Islet of Langerhans (tissue), 1 donor: ENCODE results near the gene THPO.

ENCODE experiments used
- FAIRE-seq: peaks from one replicate; lab custom pipeline; 2011; peaks lifted over from hg19 to GRCh38; lab: Jason Lieb, UNC

The THPO gene

DNA sequence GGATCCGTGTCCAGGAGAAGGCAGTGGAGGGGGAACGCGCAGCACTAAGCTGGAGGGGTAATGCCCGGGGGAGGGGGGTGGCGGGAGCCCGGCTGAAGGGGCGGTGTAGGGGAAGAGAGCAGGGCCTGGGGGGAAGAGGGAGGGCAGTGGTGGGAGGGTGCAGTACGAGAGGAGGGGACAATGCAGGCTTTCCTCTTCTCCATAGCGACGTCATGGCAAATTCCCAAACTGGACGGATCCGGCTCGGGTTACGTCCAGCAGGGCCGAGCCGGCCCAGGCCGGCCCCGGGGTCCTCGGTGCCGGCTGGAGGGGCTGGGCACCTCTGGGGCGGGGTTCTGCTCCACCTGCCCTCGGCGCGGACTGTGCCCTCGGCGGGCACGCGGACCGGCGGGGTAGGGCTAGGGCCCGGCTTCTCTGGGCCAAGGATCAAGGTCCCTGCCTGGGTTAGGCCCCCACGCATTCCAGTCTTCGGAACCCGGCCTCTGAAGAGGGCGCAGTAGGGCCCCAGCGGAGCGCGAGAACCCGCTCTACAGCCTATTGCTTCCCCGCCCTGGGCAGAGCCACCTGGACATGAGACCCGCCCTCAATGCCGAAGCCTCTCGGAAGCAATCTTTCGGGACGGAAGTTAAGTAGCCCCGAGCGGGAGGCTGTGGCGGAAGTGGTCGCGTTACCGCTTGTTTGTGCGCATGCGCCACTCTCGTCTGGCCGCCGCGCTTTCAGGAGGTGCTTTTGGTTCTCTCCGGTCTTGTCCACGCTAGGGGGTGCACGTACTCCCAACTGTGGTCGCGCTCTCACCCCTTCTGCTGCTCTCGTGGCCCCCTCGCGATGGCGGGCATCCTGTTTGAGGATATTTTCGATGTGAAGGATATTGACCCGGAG lies 15.1 kb downstream of the THPO start:
- no peak for FAIRE-seq

DNA sequence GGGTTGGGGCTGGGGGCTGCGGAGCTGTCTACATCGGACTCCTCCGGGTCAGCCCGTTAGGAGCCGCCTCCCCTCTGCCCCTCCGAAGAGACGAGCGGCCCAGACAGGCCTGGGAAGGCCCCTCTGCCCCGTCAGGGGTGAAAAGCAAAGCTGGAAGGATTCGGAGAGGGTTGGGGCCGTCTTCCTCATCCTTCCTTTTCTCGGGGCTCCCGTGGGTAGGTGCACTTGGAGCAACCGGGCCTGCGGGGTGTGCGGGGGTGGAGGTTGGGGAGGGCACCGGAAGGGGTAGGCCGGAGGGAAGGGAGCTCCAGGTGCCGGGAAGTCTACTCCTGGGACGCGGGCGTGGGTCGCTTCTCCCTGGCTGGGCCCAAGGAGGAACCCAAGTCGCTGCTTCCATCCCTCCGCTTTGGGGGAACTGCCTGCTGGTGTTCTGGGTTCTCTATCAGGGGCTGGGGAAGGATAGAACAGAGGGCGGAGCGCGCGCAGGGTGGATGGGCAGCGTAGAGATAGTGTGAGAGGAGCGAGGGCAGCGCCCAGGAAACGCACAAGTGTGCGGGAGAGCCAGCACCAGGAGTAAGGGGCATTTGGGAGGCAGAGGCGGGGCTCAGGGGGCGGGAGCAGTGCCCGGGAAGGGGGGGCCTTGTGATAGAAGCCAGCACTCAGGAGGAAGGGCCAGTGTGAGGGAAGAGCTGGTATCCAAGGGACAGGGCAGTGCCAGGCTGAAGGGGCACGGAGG lies 15.9 kb downstream of the THPO start:
- no peak for FAIRE-seq

DNA sequence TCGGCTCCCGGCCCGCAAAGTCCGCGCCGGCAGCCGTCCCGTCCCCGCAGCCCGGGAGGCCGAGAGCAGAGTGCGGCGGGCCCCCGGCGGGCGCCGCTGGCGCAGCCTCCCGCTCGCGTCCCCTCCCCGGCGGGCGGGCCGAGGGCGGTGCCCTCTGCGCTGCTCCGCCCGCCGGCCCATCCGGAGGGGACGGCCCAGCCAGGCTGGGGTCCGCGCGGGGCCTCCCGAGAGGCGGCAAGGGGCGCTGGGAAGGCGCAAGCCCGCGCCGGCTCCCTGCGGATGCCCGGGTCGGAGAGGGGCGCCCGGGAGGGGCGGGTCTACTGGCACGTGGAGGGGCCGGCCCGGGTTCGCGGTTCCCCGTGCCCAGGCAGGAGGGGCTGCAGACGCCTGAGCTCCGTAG lies 16.5 kb downstream of the THPO start, which contains the start of the genes CLCN2 and POLR2H:
TSS of gene CLCN2 (minus strand) at position 74 of the 400 bp plus-strand sequence. CDS start 126 bp downstream, outside the sequence.
TSS of gene POLR2H (plus strand) at position 179 of the 400 bp plus-strand sequence. CDS start 1,783 bp downstream, outside the sequence.
- no peak for FAIRE-seq

DNA sequence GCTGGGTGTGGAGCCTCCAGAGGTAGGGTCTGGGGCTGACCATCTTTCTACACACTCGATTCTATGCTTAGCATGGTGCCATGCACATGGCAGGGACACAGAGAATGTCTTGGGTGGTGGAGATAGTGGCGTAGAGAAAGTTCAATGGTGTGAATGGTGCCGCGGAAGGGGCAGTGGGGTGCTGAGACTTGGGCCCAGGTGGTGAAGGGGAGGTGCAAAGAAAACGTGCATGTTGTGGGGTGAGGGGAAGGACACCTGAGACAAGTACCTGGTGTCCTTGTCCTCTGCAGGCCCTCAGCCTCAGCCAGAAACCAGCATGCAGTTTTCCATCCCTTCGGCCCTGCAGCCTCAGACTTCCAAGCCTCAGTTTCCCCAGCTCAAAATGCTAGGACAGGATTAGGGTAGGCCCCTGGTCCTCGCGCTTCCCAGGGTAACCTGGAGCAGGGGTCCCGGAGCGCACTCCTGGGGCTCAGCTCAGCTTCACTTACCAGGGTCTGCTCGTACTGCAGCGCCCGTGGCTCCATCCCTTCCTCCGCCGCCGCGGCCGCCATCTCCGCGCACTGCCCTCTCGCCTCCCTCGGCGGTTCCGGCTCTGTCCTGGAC lies 17.0 kb downstream of the THPO start:
- no peak for FAIRE-seq

DNA sequence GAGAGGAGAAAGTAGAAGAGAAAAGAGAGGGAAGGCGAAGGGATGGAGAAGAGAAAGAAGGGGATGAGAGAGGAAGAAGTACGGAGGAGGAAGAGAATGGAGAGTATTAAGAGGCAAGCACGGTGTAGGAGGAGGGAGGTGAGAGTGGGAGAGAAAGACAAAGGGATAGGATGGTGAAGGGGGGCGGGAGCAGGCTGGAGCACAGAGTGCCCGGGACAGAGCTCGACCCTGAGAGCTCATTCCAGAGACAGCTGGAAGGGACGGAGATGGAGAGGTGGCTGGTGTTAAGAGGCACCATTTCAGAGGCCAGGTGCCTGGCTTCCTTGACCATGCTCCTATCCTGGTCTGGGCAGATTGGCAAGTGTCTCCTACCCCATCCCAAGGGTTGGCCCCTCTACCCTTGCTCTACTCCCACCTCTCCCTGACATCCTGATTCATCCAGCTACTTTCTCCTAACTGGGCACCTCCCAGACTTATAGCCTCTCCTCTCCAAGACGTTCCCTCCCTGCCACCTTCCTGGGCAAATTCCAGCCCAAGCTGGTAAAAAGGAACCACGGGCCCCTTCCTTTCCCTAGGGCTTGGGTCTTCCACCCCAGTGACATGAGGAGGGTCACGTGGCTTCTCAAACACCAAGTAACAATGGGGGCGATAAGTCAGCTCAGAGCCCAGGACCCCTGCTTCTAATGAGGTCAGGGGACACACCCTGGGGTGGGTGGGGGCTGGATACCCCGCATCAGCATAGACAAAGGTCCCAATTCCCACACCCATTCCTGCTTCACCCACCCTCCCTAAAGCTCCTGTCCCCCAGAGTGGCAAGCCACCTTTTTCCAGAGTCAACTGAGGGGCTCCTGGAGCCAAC lies 17.7 kb downstream of the THPO start:
- FAIRE-seq: no peak

DNA sequence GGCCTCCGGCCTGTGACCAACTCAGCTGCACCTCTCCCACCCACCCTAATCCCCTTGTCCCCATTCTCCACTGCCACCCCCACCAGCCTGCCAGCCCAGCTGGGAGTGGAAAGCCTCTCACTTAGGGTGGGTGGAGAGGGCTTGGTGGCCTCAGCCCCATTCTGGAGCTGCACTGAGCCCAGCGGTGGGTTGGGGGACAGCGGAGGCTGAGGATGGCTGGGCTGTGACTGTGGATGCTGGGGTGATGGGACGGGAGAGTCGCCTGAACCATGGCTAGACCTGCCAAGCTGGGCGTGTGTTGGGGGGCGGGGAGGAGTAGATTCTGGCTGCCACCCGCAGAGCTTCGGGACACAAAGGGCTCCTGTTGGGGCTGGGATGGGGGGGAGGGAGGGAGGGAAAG lies 18.4 kb downstream of the THPO start:
- no peak for FAIRE-seq

DNA sequence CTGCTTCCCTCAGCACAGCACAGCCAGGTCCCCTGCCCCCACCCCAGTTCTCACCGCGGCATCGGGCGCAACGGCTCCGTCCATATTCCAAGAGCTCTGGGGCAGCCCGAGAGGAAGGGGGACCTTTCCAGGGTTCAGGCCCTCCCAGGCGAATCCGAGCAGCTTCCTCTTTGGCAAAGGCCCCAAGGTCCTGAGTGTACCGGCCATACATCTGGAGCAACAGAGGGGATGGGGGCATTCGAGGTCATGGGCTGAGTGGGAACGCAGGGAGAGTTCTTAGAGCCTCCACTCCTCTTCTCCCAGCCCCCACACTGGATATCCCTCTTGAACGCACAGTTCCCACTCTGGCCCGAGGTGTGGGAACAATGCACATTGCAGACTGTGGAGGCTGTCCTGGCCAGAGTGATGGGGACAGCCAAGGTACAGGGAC lies 19.1 kb downstream of the THPO start:
- no peak for FAIRE-seq

DNA sequence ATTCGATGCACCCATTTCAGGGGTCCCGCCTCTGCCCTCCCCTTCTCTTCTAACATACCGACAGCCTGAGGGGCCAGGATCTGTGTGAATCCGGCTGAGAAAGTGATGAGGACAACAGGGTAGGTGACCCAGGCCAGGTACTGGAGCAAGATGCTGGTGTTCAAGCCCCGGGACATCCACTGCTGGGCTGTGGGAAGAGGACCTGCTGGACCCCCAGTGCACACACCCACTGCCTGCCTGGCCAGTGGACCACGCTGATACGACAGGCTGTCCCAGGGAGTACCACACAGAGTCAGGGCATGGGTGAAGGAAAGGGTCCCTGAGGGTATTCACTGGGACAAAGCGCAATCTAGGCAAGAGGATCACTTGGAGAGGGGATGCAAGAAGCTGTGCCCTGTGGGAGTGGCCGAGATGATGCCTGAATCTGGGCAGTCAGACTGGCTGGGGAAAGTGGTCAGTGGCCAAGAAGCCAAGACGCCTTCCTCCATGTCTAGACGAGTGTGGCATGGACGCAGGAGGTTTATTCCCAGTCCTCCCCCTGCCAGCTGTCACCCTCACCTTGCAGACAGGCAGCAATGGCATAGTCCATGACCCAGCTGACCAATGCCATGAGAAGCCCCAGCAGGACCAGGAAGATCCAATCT lies 19.8 kb downstream of the THPO start:
- FAIRE-seq: no peak

DNA sequence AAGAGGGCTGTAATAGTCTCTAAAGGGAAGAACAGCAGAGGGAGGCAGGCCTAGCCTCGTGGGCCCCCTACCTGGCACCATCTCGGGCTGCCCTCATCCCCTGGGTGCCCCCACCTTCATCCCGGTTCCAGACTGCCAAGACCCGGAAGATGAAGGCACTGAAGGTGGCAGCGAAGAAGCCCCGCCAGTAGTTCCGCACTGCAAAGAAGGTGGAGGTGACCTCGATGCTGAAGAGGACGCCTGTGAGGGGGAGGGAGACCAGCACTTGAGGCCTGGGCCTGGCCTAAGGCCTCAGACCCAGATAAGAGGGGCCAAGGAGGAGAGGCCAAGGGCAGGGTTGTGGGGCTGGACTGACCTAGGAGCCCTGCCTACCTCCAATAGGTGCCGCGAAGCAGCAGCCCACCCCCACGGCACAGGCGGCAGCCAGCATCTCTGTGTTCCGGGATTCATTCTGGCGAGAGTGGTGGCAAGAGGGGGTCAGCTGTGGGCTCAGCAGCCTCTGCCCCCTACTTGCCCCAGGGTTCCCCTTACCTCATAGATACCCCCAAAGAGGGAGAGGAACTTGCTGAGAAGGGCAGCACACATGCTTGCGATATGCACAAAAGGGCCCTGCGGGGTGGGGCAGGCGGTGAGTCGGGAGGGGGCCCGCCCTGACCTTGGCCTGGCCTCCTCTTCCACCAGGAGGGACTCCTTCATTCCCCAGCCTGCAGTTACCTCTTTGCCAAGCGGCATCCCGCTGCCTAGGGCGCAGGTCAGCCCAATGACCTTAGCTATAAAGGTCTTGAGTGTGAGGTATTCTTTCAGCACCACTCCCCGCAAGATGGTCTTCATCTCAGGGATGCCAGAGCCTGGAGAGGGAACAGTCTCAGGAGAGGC lies 20.5 kb downstream of the THPO start:
- FAIRE-seq: no peak

DNA sequence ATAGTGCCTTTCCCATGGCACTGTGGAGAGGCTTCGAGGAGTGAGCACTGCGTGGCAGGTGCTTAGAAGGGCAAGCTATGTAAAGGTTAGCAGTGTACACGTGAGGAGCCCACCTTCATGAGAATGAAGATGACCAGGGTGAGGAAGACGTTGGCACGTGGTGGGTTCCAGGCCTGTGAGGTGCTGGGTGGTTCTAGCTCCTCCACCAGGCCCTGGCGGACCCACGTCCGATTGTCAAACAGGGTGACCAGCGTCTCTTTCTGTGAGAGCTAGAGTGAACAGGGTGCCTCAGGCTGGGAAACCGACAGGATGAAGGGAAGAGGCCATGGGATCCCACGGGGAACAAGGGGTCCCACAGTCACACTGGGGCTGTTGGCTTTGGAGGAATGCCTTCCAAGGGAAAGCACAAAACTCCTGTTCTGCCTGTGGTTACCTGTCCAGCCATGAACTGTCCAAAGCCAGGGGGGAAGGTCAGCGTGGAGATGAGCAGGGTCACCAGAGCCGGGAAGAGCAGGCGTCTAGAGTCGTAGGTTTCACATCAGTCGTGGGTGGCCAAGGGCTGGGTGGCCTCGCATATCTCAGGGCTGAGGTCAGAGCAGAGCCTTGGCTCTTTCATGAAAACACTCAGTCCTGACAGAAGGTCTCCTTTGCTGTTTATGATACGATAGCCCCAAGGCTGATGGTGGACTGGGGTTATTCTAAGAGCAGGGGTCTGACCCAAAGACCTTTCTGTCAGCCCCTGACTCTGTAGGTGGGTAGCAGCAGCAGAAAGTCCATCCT lies 22.6 kb downstream of the THPO start:
- FAIRE-seq: no peak

DNA sequence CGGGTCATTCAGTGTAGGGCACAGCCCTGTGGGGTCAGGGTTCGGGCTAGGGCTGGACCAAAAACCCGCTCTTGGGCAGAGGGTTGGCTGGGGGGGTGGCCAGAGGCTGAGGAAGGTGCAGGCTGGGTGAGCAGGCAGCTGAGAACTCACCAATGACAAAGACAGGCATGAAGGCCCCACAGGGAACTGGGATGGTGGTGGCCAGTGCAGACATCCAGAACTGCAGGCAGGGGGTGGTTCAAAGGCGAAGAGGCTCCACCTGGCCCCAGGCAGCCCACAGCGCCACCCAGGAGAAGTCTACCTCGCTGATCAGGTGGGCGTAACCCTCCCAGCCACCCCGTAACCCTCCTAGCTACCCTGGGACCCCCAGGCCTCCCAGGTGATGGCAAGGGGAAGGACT lies 23.3 kb downstream of the THPO start:
- FAIRE-seq: no peak

DNA sequence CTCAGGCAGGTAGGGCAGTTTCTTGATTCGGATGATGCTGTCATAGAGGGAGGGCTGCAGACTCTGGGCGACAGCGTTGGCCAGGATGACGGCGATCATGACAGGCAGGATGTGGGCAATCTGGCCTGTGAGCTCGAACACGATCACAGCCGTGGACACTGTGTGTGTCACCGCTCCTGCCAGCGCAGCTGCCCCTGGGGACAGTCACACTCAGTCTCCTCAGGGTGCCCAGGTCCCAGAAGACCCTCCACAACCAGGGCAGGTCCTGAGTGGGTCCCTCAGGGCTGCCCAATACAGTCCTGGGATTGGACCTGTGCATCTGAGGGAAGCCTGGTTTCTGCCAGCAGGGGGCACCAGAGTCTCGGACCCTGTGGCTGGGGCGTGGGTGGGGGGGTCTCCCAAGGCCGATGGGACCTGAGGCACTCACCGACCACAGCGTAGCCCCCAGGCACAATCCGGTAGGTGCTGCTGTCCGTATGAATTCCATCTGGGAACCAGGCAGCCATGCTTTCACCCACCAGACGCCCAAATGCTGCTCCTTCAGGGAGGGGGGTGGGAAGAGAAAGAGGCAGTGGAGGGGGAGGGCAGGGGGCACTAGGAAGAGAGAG lies 23.8 kb downstream of the THPO start:
- FAIRE-seq: no peak

DNA sequence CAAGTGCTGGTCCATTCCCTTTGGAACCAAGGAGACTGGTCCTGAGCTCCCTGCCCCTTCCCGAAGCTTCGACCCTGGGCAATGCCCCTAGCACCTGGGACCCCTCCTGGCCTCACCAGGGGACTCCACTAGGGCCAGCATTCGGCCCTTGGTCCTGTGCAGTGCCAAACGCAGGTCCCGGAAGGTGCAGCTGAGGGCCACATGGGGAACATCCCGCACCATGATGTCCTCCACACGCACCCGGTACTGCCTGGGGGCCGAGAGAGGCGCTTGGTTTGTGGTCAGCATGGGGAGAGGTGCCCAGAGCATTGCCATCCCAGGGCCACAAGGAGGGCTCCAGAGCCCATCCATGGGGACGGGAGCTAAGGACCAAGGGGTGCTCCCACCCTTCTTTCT lies 24.5 kb downstream of the THPO start:
- no peak for FAIRE-seq

DNA sequence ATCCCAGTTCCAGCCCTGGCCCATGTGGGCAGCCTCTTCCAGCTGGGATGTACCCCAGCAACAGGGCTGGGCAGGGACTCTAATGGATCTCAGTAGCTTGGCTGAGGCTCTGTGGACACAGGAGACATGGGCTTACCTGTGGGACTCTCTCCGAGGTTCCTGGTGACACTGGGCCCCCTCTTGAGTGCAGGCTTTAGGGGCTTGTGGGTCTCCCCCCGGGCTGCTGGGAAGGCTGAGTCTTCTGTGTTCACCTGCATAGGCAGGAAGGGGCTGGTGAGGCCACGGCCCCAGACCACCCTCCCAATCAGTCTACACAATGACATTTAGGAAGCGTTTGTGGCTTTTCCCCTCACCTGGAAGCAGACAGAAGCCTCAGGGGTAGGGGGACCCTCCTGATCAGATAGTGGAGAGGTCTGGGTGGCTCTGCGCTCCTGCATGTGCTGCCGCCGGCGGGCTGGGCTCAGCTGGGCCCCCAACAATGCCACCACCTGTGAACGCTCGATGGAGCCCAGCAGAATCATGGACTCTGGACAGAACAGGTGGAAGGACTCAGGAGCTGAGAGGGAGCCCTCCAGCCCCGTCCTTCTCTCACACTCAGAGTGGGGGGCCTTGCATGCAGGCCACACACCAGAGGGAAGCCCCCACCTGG lies 25.0 kb downstream of the THPO start:
- FAIRE-seq: no peak

DNA sequence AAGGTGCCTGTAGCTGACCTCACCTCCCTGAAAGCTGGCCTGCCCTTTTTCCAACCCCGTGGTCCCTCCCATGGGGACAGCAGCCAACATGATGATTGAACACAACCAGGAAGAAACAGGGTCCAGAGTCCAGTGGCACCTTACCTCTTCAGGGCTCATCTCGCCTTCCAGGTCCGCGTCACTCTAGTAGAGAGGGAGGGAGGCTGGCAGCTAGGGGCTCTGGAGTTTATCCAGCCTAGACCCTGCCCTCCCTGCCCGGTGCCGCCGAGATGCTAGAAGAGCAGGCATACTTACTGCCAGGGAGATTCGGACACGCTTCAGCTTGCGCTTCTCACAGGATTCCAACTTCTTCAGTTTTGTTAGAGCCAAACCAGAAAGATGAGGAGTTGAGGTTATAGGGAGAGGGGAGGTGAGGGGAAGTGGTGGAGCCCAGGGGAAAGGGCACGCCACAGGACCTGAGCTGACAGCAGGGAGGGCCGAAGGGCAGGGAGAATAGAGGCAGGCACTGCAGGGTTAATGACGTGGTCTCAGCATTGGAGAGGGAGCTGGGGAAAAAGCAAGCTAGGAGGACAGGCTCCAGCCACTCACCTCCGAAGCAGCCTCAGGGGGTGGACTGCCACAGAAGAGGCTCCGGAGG lies 25.7 kb downstream of the THPO start:
- no peak for FAIRE-seq

DNA sequence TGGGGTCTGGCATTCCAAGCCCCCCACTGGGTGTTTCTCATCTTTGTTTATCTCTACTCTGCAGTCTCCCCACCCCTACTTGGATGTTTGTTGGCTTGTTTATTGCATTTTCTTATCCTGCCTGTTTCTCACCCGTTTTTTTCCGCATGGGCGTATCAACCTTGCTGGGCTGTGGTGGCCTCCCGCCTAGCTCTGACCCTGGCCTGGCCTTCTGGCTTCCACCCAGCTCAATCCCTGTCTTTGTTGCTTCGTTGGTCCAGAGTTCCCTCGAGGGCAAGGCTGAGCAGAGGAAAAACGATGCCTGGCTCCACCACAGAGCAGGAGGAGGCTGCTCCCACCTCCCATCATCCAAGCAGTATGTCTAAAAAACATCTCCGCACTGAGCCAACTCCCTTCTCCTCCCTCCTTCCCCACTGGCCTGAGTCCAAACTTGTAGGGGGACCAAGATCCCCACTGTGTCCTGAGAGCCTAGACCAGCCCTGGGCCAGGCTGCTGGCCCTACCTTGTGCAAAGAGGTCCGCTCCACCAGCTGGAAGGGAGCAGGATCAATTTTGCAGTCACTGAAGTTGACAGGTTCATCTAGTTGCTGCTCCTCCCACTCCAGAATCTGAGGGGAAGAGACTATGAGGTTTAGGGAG lies 26.4 kb downstream of the THPO start:
- FAIRE-seq: no peak

DNA sequence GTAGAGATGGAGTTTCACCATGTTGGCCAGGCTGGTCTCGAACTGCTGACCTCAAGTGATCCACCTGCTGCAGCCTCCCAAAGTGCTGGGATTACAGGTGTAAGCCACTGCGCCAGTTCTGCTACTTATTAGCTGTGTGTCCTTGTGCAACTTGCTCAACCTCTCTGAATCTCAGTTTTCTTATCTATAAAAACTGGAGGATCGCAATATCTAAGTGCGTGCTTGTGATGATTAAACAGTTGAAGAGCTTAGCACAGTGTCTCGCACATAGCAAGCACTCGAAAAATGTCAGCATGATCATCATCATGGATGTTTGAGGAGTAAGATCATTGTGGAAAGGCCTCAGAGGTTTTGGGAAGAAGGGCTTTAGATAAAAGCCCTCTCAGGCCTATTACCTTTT lies 27.4 kb downstream of the THPO start:
- no peak for FAIRE-seq
